Upper lobe of left lung (tissue), 4 donors: ENCODE measurements around the gene SH3PXD2A.

Source experiments
- CTCF ChIP-seq, 6 experiments: fragments of 450-650 bp in 4 of 6; fragments of 200-600 bp in 2 of 6; sonication (generic) in 2 of 6; IDR thresholded peaks; one replicate each; pipeline ENCODE4 v1.5.1; 2016 to 2019; ENCODE audit warnings: antibody characterized with exemption in 6 of 6
- EP300 ChIP-seq, 4 donors: sonication (generic); formaldehyde crosslinking; IDR thresholded peaks; one replicate each; pipeline ENCODE4 v1.5.1; 2017; ENCODE audit warnings: antibody characterized with exemption in 4 of 4, control low read depth in 2 of 4
- POLR2A ChIP-seq, 4 donors: fragments of 450-650 bp; IDR thresholded peaks; one replicate each; pipeline ENCODE4 v1.5.1; 2016 to 2017; ENCODE audit warnings: antibody characterized with exemption in 4 of 4, mild to moderate bottlenecking in 2 of 4

DNA sequence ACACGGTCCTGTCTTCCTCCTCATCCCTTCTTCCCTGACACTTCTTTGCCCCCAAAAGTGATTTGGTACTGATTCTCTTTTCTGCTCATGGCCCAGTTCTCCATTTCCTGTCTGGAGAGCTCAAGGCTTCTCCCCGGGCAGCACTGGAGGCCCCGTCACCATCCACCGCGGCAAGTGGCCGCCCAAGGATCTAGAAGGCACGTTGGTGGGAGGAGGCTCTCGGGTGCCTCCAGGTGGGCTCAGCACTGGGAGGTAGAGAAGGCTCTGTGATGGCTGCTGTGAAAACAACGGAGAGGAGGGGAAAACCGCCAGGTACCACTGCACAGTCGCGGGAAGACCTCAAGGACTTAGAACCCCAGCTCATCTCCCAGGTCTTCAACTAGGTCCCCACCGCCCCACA is 227.5 kb downstream of the SH3PXD2A start:
- TF ChIP-seq POLR2A (IDR thresholded peaks at IDR 0.05), result no peak
- TF ChIP-seq CTCF (IDR thresholded peaks at IDR 0.05), result no peak
- no peak for TF ChIP-seq EP300 (IDR thresholded peaks at IDR 0.05)
